ACHN (cell line): Measurements from ENCODE around the gene ACO2.
A peak's percentile ranks its signal among the peaks of the same experiment; 100 is the strongest.
"Not testable (repeated sequence)": the region's sequence is repeated elsewhere in the genome, so short reads cannot be mapped to it uniquely, and the experiment has no call there.

Experiments used
- DNase-seq: peaks from one replicate; pipeline ENCODE4 v3.0.0-alpha.2; 2015
- in situ Hi-C: cut with HindIII; loops from 2 replicates; pipeline ENCODE4 v1.10.0; 2017; ENCODE audit warnings: low sequenced_read_pairs, low pct_ligation_motif_present, low pct_unique_long_range_greater_than_20kb

The ACO2 gene

DNA sequence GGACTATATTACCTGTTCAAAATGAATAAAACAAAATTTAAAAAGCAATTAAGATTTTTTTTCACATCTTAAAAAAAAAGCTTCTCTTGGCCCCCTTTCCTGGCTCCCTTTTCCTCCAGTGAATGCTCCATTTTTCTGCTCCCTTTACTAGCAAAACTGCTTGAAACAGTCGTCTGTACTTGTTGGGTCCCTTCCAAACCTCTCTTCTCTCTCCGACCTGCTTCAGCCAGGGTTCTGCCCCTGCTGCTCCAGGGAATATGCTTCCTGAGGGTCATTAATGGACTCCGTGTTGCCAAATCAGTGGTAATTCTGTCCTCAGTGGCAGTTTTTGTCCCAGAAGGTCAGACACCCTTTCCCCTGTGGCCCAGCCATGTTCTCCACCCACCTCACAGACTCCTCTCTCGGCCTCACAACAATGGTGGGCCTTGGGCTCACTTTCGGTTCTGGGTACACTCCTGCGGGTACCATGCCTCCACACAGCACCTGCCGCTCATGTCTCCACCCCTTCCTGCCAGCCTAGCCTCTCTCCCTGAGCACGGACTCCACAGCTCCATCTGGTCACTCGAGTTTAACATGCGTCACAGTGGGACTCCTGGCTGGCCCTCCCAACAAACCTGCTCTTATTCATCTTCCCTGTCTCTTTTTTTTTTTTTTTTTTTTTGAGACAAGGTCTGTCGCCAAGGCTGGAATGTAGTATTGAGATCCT is 83.1 kb downstream of the ACO2 start:
- in situ Hi-C loops = no loop called here
- no peak for DNase-seq

- DNase-seq = no peak
- in situ Hi-C loops = no loop called here
Measured at GRCh38 chr22:41555325-41555982, 86.5 kb downstream of the ACO2 start.

- in situ Hi-C loops = no loop called here
- no peak for DNase-seq
Measured at GRCh38 chr22:41556561-41556960, 87.6 kb downstream of the ACO2 start.

DNA sequence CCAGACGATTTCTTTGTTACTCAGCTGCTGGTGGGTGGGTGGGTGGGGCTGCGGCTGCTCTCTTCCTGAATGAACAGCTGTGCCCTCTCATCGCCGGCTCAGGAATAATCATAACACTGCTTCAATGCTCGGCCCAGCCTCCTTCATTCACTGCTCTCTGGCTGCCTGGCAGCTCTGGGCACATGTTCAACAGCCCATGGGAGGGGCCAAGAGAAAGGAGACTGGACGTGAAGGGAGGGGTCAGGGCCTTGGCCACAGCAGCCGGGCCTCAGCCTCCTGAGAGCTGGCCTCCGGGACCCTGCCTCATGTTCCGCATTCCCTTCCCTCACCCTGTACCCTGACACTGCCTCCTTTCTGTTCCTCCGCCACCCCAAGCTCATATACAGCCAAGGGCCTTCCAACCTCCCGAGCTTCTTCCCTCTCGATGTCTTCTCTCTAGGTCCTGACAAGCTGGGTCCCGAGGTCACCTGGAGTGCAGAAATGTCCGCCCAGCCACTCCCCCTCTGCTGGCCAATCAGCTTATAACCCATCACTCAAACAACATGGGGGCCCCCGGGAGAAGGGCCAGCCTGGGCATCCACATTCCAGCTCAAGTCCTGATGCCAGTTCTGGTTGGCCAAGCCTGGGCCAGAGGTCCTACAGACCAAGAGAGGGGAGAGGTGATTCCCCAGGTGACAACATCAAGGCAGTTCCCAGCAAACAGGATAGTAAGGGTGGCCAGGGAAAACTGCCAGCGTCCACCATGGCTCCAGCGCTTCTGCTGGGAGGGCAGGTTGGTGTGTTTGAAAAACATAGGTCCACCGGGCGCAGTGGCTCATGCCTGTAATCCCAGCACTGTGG is 88.7 kb downstream of the ACO2 start:
- no peak for DNase-seq

DNA sequence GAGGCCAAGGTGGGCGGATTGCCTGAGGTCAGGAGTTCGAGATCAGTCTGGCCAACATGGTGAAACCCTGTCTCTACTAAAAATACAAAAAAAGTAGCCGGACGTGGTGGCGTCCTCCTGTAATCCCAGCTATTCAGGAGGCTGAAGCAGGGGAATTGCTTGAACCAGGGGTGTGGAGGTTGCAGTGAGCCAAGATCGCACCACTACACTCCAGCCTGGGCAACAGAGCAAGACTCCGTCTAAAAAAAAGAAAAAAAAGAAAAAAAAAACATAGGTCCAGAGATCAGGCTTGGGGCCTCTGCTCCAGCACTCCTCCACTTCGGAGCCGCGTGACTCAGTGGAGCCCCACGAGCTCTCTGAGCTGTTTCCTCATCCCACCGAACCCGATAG is 89.3 kb downstream of the ACO2 start:
- in situ Hi-C loops, DNase-seq: not testable (repeated sequence)

More for the DNA sequence above, 88.7 kb downstream of the ACO2 start:
- in situ Hi-C loops = no loop called here

- in situ Hi-C loops = no loop called here
- no peak for DNase-seq
Measured at GRCh38 chr22:41560095-41560471, 91.2 kb downstream of the ACO2 start.

DNA sequence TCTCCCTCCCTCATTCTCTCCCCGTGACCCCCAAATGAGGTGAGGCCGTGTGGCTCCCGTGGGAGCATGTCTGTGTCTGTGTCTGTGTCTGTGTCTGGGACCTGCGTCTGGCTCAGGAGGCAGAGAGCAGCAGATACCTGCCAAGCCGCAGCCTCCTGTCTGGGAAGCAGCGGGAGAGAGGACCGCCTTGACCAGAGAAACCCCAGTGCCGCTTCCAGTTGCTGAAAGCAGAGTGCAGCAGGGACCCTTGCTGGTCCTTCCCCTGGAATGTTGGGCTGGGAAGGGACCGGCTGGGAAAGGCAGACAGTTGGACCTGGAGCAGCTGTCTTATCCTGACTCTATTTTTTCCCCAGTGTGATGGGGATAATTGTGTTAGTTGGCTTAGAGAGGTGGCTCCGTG is 92.4 kb downstream of the ACO2 start:
- peak; percentile 4 for DNase-seq
- in situ Hi-C loops = no loop called here

DNA sequence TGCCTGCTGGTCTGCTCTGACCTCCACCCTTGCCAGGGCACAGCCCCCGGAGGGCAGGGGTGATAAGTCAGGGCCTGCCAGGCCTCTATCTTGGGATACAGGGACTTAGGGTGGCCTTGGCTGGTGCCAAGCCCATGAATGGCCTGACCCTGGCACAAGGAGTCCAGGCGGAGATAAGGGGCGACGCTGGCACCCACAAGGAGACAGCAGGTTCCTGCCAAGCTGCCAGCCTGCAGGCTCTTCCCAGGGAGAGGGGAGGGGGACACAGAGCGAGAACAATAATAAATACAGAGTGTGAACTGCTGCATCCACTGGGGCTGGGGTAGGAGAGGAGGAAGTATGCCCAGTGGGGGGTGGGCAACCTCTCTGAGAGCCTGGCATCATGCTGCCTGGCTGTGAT is 92.9 kb downstream of the ACO2 start:
- DNase-seq = no peak

GRCh38 chr22:41562461-41562860 is 93.5 kb downstream of the ACO2 start:
- no peak for DNase-seq
- in situ Hi-C loops = no loop called here

More for the DNA sequence above, 92.9 kb downstream of the ACO2 start:
- in situ Hi-C loops = no loop called here

GRCh38 chr22:41563051-41563711 is 94.3 kb downstream of the ACO2 start:
- peak; percentile 82 for DNase-seq
- in situ Hi-C loops = no loop called here

- in situ Hi-C loops = no loop called here
- DNase-seq = no peak
Measured at GRCh38 chr22:41564563-41564962, 95.6 kb downstream of the ACO2 start.

DNA sequence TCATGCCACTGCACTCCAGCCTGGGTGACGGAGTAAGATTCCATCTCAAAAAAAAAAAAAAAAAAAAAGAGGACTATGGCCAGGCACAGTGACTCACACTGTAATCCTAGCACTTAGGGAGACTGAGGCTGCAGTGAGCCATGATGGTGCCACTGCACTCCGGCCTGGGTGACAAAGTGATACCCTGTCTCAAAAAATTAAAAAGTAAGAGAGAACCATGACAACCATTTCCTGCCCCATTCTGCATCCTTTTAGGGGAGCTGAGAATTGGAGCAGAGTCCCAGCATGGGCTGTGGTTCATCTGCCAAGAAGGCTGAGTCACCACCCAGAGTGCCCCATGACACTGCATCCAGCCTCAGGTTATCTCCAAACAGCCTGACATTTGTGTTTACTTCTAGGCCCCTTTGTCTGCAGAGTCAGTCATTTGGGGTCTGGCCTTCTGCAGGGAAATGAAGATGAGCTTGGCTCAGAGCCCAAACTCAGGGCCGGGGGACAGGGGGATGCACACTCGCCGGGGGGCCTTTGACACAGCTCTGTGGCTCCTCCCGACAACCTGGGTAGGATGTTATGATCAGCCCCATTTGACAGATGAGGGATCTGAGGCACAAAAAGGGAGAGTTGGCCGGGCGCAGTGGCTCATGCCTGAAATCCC is 96.6 kb downstream of the ACO2 start:
- in situ Hi-C loops = no loop called here
- DNase-seq = peak; percentile 79

DNA sequence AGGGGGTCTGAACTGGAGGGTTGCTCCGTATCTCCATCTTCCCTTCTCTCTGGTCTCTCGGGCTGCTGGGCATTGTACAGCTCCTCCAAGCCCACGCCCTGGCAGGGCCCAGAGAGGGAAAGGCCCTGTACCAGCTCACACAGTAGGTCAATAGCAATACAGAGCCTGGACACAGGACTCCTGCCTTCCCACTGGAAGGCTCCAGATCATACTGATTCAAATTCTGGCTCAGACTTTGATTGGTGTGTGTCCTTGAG is 98.5 kb downstream of the ACO2 start:
- in situ Hi-C loops = no loop called here
- no peak for DNase-seq

- no peak for DNase-seq
- in situ Hi-C loops = no loop called here
Measured at GRCh38 chr22:41568811-41569210, 99.9 kb downstream of the ACO2 start.

DNA sequence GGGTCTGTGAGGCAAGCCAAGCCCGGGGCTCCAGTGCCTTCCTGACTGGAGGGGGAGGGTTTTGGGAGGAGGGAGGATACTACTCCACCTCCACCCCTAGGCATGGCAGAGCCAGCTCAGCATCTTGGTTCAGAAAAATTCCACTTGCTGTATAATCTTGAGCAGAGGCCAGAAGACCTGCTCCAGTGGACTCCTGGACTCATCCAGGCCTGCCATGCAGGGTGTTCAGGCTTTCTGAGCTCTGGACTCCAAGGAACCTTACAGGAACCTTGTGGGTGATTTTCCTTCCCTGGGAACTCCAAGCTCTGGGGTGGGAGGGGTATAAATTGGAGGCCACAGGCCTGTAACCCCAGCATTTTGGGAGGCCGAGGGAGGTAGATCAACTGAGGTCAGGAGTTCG is 101.3 kb downstream of the ACO2 start:
- in situ Hi-C loops = no loop called here
- no peak for DNase-seq

GRCh38 chr22:41571786-41572185 is 102.9 kb downstream of the ACO2 start:
- in situ Hi-C loops = no loop called here
- DNase-seq = no peak

- in situ Hi-C loops, DNase-seq: not testable (repeated sequence)
Measured at GRCh38 chr22:41572305-41572704, 103.4 kb downstream of the ACO2 start.

DNA sequence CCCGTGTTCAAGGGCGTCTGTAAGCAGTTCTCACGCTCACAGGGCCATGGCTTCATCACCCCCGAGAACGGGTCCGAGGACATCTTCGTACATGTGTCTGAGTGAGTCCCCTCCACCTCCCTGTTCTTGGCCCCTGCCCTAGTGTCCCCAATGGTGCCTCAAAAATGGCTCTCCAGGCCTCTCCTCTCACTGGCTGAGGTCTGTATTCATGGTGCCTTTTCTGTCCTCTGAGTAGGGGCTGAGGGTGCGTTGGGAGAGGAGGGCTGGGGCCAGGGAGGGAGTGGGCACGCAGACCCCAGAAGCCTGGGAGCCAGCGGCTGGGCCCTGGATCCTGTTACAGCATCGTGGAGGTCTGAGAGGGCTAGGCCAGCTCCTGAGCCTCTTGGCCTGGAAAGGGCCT is 104.8 kb downstream of the ACO2 start:
- in situ Hi-C loops = no loop called here
- DNase-seq = no peak

GRCh38 chr22:41574847-41575381 is 106.0 kb downstream of the ACO2 start:
- DNase-seq = no peak
- in situ Hi-C loops = no loop called here
